Activated CD4-positive, alpha-beta memory T cell treated with anti-CD3 and anti-CD28 coated beads for 36 hours (primary cell): Measurements from ENCODE around the gene DYNLL1. TPM values are rescaled to one million over a fixed set of nuclear protein-coding genes. Genes with fewer than 3 reads are reported as not detected.
A peak's percentile ranks its signal among the peaks of the same experiment; 100 is the strongest.
"Not testable (repeated sequence)": the region's sequence is repeated elsewhere in the genome, so short reads cannot be mapped to it uniquely, and the experiment has no call there.

Experiments
- CTCF ChIA-PET: fragments of 350-600 bp; sonication (Branson Sonifier 250); formaldehyde crosslinking; loops from one replicate; lab custom pipeline; 2021; ENCODE audit warnings: antibody characterized with exemption, inconsistent platforms; lab: Charles Lee
- POLR2A ChIA-PET: fragments of 350-600 bp; sonication (Branson Sonifier 250); formaldehyde crosslinking; loops from one replicate; lab custom pipeline; 2021; ENCODE audit warnings: antibody characterized with exemption; lab: Charles Lee
- DNase-seq: peaks from one replicate; pipeline ENCODE4 v3.0.0-alpha.2; 2020
- H3K27ac Mint-ChIP-seq: one replicate; pipeline ENCODE4 v1.8.0; 2021; ENCODE audit warnings: mixed read lengths
- H3K27me3 Mint-ChIP-seq: one replicate; pipeline ENCODE4 v1.8.0; 2021; ENCODE audit warnings: mixed read lengths
- H3K36me3 Mint-ChIP-seq: one replicate; pipeline ENCODE4 v1.8.0; 2021; ENCODE audit warnings: mixed read lengths
- H3K4me1 Mint-ChIP-seq: one replicate; pipeline ENCODE4 v1.8.0; 2021; ENCODE audit warnings: low read depth, mixed read lengths
- H3K4me3 Mint-ChIP-seq: one replicate; pipeline ENCODE4 v1.8.0; 2021; ENCODE audit warnings: mild to moderate bottlenecking, mixed read lengths
- H3K9me3 Mint-ChIP-seq: one replicate; pipeline ENCODE4 v1.8.0; 2021; ENCODE audit warnings: mixed read lengths
- intact Hi-C: fragments of 100-400 bp; cut with micrococcal nuclease; formaldehyde crosslinking; loops from one replicate; pipeline ENCODE4 v1.15.1; 2023
- total RNA-seq, 2 experiments: library from RNA; stranded (reverse); gene quantifications; one replicate each; pipeline ENCODE4 v1.2.3, GENCODE V29; 2021

Gene DYNLL1
- total RNA-seq, 2 experiments from 2014 or later, result 176 to 184 TPM

DNA sequence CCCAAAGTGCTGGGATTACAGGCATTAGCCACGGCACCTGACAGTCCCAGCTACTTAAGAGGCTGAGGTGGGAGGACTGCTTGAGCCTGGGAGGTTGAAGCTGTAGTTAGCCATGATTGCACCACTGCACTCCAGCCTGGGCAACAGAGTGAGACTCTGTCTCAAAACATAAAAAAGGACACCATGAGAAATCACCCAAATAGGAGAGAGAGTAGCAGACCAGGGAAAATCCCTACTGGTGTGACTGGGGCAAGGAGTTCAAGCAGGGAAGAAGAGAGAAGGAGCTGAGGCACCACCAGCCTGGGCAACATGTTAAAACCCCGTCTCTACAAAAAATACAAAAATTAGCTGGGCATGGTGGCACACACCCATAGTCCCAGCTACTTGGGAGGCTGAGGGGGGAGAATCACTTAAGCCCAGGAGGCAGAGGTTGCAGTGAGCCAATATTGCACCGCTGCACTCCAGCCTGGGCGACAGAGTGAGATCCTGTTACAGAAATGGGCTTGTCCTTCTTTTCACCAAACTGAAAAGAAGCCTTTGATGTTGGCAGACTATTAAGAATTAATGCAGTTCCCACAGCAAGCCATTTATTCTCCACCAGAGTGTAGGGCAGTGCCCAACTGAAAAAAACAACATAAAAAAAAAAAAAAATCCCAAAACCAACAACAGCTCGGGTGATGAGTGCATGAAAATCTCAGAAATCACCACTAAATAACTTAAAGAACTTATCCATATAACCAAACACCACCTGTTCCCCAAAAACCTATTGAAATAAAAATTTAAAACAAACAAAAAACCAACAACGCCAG, 21.9 kb upstream of the DYNLL1 start:
- POLR2A ChIA-PET, result interaction anchor here (0.6 kb wide), 1 partner anchor 370 kb away, joined by 3 read pairs; no protein-coding TSS in a partner anchor
- no peak overlapping the region for H3K27ac Mint-ChIP-seq

DNA sequence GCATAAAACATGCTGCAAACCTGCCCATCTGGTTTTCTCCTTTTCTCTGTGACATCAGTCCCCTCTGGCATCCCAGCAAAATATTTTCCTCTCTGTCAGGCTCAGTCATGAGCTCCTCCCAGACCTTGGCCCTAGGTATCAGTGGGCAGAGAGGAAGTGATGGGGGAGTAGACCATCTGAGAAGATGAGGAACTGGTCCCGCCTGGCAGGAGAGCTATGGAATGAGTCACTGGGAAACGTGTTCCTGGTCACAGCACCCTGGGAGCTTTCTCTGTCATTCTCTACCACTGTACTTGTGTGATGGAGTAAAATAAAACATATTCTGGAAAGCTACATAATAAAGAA, 21.3 kb upstream of the DYNLL1 start:
- POLR2A ChIA-PET, result no interaction called here
- peaks cover 9% of the 10 kb centered on the region for H3K4me1 Mint-ChIP-seq
- no peak overlapping the region for H3K27ac Mint-ChIP-seq
- intact Hi-C loops, result no loop called here
- no peaks in the 10 kb centered on the region for H3K27me3 Mint-ChIP-seq
- CTCF ChIA-PET, result interaction anchor here (0.8 kb wide), 1 partner anchor 107 kb away, joined by 3 read pairs; no protein-coding TSS in a partner anchor
- DNase-seq, result no peak
- H3K4me3 Mint-ChIP-seq, result no peak overlapping the region
- H3K36me3 Mint-ChIP-seq, result no peaks in the 10 kb centered on the region
- no peaks in the 10 kb centered on the region for H3K9me3 Mint-ChIP-seq

More for the DNA sequence above, 21.9 kb upstream of the DYNLL1 start:
- H3K27me3 Mint-ChIP-seq, result no peaks in the 10 kb centered on the region
- CTCF ChIA-PET, result interaction anchor here (0.7 to 0.8 kb wide), 2 partner anchors 10 to 107 kb away, joined by 3 to 4 read pairs; no protein-coding TSS in a partner anchor
- intact Hi-C loops, result no loop called here
- no peaks in the 10 kb centered on the region for H3K36me3 Mint-ChIP-seq
- H3K4me1 Mint-ChIP-seq, result peaks cover 9% of the 10 kb centered on the region
- DNase-seq, result no peak
- H3K9me3 Mint-ChIP-seq, result no peaks in the 10 kb centered on the region
- no peak overlapping the region for H3K4me3 Mint-ChIP-seq

DNA sequence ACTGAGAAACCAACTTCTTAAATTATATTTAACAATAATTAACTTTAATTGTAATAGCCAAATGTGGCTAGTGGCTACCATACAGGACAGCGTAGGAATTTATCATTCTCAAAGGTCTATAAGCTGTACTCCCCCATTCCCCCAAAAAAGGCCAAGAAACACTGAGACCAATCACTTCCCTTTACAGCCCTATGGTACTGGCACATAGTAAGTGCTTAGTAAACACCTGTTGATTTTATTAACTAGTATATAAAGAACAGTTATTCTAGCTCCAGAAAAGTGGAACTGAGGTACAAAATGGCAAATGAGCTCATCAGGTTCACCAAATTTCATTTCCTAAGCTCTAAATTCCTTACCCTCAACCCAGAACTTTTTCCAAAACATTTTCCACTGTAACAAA, 20.3 kb upstream of the DYNLL1 start:
- CTCF ChIA-PET, result interaction anchor here (0.6 to 0.7 kb wide), 2 partner anchors 20 to 584 kb away, joined by 3 read pairs; partner anchors contain the start of gene DYNLL1
- peaks cover 4% of the 10 kb centered on the region for H3K4me1 Mint-ChIP-seq
- H3K27me3 Mint-ChIP-seq, result no peaks in the 10 kb centered on the region
- H3K36me3 Mint-ChIP-seq, result no peaks in the 10 kb centered on the region
- no peaks in the 10 kb centered on the region for H3K9me3 Mint-ChIP-seq
- no peak overlapping the region for H3K4me3 Mint-ChIP-seq
- POLR2A ChIA-PET, result no interaction called here
- intact Hi-C loops, result no loop called here
- H3K27ac Mint-ChIP-seq, result no peak overlapping the region
- no peak for DNase-seq

DNA sequence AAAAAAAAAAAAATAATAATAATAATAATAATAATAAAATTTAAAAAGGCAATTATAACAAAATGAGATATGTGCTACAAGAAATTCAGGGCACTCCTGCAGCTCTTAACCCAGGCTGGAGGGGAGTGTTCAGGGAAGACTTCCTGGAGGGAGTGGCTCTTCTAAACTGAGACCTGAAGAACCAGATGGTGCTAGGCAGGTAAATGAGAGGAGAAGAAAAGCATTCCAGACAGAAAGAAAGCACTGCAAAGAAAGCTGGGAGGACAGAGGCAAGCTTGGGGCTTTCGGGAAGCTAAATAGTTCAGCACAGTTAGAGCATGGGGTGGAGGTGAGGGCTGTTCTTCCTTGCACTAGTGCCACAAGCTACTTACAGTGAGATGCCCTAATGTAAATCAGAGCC, 16.5 kb upstream of the DYNLL1 start:
- H3K9me3 Mint-ChIP-seq, result no peaks in the 10 kb centered on the region
- no peak overlapping the region for H3K27ac Mint-ChIP-seq
- no peaks in the 10 kb centered on the region for H3K36me3 Mint-ChIP-seq
- H3K27me3 Mint-ChIP-seq, result no peaks in the 10 kb centered on the region
- ChIA-PET CTCF (interaction anchor here (0.6 to 1.1 kb wide), 2 partner anchors 9 to 21 kb away, joined by 3 to 4 read pairs; no protein-coding TSS in a partner anchor), POLR2A (interaction anchor here (1.2 kb wide), 1 partner anchor 9 kb away, joined by 3 read pairs; no protein-coding TSS in a partner anchor)
- H3K4me3 Mint-ChIP-seq, result no peak overlapping the region
- no peak for DNase-seq
- peaks cover 5% of the 10 kb centered on the region for H3K4me1 Mint-ChIP-seq
- intact Hi-C loops, result no loop called here

DNA sequence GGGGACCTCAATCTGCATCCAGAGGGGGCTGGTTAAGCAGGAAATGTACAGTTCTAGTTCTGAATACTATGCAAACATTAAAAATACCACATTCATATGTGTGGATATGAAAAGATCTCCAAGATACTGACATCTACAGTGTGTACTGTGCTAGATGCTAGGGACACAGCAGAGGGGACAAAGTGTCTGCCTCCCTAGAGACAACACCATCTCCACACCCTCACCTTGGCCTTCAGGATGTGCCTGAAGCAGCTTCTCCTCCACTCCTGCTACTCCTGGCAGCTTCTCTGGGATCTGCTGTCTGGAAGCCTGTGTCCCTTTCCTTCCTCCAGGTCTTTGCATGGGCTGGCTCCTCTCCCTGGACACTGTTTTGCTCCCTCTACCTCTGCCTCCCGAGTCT, 15.7 kb upstream of the DYNLL1 start:
- CTCF ChIA-PET, result no interaction called here
- H3K27ac Mint-ChIP-seq, result no peak overlapping the region
- H3K4me3 Mint-ChIP-seq, result no peak overlapping the region
- no peaks in the 10 kb centered on the region for H3K27me3 Mint-ChIP-seq
- H3K9me3 Mint-ChIP-seq, result no peaks in the 10 kb centered on the region
- POLR2A ChIA-PET, result interaction anchor here (1.2 kb wide), 1 partner anchor 10 kb away, joined by 3 read pairs; no protein-coding TSS in a partner anchor
- peaks cover 5% of the 10 kb centered on the region for H3K4me1 Mint-ChIP-seq
- DNase-seq, result no peak
- intact Hi-C loops, result no loop called here
- H3K36me3 Mint-ChIP-seq, result no peaks in the 10 kb centered on the region

DNA sequence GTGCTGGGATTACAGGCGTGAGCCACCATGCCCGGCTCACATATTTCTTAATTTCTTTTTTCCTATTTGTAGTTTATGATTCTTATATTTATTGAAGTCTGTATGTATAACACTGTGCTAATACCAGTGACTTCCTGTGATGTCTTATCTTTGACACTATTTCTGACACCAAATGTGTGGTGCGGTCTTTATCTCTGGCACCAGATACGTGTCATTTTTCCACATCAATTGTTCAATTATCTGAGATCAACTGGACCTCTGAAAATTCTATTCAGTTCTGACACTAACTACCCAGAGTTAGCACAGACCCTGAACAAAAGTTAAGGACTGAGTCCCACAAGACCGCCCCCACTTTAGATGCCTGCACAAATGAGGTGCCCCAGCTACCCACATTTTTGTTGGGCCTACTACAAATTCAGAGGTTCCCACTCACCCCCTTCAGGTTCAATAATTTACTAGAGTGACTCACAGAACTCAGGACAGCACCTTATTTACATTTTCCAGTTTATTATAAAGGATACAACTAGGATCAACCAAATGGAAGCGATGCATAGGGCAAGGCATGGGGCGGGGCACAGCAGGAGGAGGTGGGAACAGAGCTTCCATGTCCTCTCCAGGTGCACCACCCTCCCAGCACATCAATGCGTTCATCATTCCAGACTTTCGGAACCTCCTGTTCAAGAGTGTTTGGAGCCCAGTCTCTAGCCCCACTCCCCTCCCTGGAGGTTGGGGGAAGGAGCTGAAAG, 14.7 kb upstream of the DYNLL1 start:
- intact Hi-C loops, result no loop called here
- ChIA-PET CTCF (no interaction called here), POLR2A (no interaction called here)
- DNase-seq, result no peak
- Mint-ChIP-seq H3K27ac (peak overlapping the region; percentile 28), H3K4me3 (no peak overlapping the region), H3K36me3 (no peaks in the 10 kb centered on the region), H3K27me3 (no peaks in the 10 kb centered on the region), H3K9me3 (no peaks in the 10 kb centered on the region), H3K4me1 (peaks cover 5% of the 10 kb centered on the region)

DNA sequence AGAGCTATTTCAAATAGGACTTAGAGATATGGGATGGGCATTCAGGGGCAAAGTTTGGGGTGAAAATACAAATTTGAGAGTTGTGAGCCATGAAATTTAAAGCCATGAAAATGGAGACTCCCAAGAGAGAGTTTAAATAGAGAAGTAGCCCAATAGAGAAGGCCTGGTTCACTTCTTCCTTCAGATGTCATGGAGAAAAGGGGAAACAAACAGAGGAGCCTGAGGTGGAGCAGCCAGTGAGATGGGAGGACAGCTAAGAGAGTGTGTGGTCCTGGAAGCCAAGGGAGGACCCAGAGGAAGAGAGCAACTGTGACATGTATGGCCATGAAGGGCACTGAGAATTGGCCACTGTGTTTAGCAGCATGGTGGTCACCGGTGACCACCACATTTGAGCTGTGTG, 12.3 kb upstream of the DYNLL1 start:
- Mint-ChIP-seq H3K27me3 (no peaks in the 10 kb centered on the region), H3K36me3 (no peaks in the 10 kb centered on the region), H3K4me3 (no peak overlapping the region), H3K9me3 (no peaks in the 10 kb centered on the region), H3K27ac (no peak overlapping the region), H3K4me1 (peaks cover 5% of the 10 kb centered on the region)
- ChIA-PET CTCF (interaction anchor here (1.3 kb wide), 1 partner anchor 14 kb away, joined by 4 read pairs; the partner anchor contains the start of gene SRSF9), POLR2A (interaction anchor here (0.6 kb wide), 1 partner anchor 53 kb away, joined by 3 read pairs; no protein-coding TSS in a partner anchor)
- DNase-seq, result no peak
- intact Hi-C loops, result no loop called here

DNA sequence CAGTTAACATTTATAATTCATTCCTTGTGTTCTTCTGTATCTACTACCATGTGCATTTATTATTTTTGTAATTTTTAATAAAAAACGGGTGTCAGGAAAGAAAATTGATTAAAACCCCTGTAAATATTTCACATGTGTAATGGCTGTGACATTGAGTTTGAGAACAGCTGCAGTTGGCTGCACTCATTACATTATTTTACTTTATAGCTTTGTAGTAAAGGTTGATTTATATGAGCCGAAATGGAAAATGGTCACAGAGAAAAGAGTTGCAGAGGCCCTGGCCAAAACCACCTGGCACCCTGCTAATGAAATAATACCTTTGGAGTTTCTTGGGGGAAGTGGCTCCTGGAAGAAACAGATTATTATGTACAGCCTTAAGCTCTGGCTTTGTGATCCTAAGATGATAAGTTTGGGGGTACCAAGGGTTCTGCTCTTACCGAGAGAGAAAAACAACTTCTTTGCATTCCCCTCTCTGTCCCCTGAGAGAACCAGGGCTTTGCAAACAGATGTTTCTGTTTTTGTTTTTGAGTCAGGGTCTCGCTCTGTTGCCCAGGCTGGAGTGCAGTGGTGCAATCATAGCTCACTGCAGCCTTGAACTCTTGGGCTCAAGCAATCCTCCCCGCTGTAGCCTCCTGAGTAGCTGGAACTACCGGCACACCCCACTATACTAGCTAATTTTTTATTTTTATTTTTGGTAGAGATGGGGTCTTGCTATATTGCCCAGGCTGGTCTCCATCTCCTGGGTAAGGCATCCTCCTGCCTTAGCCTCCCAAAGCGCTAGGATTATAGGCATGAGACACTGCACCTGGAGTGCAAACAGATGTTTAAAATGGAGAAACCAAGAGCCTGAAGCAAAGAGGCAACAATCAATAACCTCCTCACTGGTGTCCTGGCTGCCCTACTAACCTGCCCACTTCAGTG, 9.7 kb upstream of the DYNLL1 start:
- no peak overlapping the region for H3K27ac Mint-ChIP-seq
- no peaks in the 10 kb centered on the region for H3K9me3 Mint-ChIP-seq
- peaks cover 2% of the 10 kb centered on the region for H3K4me1 Mint-ChIP-seq
- CTCF ChIA-PET, result interaction anchor here (0.7 kb wide), 1 partner anchor 129 kb away, joined by 3 read pairs; no protein-coding TSS in a partner anchor
- DNase-seq, result no peak
- intact Hi-C loops, result no loop called here
- no peak overlapping the region for H3K4me3 Mint-ChIP-seq
- no peaks in the 10 kb centered on the region for H3K36me3 Mint-ChIP-seq
- POLR2A ChIA-PET, result interaction anchor here (0.6 kb wide), 1 partner anchor 193 kb away, joined by 4 read pairs; the partner anchor contains the start of gene RNU4-1
- H3K27me3 Mint-ChIP-seq, result no peaks in the 10 kb centered on the region

DNA sequence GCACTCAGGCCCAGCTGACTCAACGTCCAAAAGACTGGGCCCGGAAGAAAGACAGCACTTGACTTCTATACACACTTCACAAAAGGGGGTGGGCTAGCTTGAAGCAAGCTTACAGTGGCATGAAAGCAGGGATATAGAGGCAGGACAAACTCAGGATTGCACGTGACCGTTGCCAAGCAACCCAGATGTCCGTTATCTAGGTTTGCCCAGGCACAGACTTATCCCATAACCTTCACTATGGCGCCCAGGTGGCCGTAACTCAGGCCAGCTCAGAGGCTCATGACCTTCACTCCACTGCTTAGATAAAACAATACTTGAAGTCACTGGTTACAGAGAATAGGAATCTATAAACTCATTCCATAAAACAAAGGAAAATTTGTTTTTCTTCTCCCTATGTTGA, 8.4 kb upstream of the DYNLL1 start:
- H3K27ac Mint-ChIP-seq, intact Hi-C loops, H3K9me3 Mint-ChIP-seq, H3K36me3 Mint-ChIP-seq, DNase-seq, H3K4me1 Mint-ChIP-seq, H3K4me3 Mint-ChIP-seq, H3K27me3 Mint-ChIP-seq, POLR2A ChIA-PET, CTCF ChIA-PET: not testable (repeated sequence)

DNA sequence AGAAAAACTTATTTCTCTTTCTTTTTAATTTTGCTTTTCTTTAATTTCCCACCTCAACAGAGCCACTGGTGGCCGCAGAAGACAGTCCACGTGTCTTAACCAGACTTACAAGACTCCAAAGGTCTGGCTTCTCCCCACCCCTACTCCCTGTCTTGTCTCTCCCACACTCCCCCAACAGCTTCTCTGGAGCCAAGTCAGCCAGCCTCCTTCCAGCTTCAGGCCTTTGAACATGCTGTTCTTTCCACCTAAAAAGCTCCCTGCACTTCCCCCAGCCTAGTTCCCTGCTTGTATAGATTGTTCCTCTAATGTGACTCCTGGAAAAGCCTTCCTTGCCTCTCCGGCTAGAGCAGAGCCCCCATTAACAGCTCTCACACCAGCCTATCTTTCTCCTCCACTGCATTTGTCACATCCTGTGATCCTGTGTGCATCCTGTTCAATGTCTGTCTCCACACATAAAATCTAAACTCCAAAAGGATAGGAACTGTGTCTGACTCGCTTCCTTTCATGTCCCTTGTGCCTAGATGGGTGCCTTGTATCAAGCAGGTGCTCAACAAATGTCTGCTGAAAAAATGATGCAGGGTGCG, 7.8 kb upstream of the DYNLL1 start:
- Mint-ChIP-seq H3K9me3 (no peaks in the 10 kb centered on the region), H3K27me3 (no peaks in the 10 kb centered on the region), H3K4me1 (no peaks in the 10 kb centered on the region), H3K27ac (no peak overlapping the region), H3K4me3 (no peak overlapping the region), H3K36me3 (no peaks in the 10 kb centered on the region)
- no peak for DNase-seq
- POLR2A ChIA-PET, result no interaction called here
- intact Hi-C loops, result no loop called here
- CTCF ChIA-PET, result interaction anchor here (0.9 kb wide), 1 partner anchor 34 kb away, joined by 3 read pairs; no protein-coding TSS in a partner anchor

DNA sequence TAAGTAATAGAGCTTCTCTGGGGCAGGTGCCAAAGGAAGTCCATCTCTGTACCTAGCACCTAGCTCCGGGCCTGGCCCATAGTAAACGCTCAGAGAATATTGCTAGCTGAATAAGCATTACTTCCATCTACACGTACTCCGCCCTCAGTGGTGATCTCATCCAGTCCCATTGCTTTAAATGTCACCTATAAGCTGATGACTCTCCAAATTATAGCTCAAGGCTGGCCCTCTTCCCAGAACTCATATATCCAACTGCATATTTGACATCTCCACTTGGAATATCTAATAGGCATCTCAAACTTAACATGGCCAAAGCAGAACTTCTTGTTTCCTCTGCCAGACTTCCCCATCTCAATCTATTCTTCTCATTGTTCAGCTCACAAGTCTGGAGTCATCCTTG, 6.9 kb upstream of the DYNLL1 start:
- Mint-ChIP-seq H3K36me3 (no peaks in the 10 kb centered on the region), H3K4me1 (no peaks in the 10 kb centered on the region), H3K4me3 (no peak overlapping the region), H3K27ac (no peak overlapping the region), H3K27me3 (no peaks in the 10 kb centered on the region), H3K9me3 (no peaks in the 10 kb centered on the region)
- no peak for DNase-seq
- intact Hi-C loops, result no loop called here
- CTCF ChIA-PET, result interaction anchor here (0.9 to 1.0 kb wide), 2 partner anchors 23 to 35 kb away, joined by 3 read pairs; no protein-coding TSS in a partner anchor
- POLR2A ChIA-PET, result no interaction called here
